ENCODE results near the gene TENM3.

DNA sequence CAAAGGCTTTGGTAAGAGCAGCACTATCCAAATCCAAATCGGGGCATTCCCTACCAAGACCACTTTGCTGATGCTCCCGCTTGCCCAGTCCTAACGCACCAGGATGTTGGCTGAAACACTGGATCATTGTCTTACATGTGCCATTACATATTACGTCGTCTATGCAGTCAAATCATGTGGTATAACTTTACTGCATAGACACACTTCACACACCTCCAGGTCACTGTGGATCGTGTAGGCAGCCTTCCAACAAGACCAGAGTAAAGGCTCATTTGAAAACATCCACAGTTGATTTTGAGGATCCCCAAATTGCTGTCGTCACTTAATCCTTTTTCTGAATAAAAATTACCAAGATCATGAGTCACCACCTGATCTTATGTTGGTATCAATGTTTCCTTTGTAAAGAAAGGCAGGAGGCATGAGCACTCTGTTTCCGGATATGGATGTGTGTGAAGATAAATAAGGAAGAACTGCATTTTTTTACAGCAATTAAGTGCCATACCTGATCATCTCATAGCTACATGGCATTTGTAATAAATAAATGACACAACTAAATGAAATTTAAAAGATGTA lies 18.5 kb downstream of the TENM3 start:
- TF ChIP-seq, protein P1, sequence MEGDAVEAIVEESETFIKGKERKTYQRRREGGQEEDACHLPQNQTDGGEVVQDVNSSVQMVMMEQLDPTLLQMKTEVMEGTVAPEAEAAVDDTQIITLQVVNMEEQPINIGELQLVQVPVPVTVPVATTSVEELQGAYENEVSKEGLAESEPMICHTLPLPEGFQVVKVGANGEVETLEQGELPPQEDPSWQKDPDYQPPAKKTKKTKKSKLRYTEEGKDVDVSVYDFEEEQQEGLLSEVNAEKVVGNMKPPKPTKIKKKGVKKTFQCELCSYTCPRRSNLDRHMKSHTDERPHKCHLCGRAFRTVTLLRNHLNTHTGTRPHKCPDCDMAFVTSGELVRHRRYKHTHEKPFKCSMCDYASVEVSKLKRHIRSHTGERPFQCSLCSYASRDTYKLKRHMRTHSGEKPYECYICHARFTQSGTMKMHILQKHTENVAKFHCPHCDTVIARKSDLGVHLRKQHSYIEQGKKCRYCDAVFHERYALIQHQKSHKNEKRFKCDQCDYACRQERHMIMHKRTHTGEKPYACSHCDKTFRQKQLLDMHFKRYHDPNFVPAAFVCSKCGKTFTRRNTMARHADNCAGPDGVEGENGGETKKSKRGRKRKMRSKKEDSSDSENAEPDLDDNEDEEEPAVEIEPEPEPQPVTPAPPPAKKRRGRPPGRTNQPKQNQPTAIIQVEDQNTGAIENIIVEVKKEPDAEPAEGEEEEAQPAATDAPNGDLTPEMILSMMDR (IDR thresholded peaks at IDR 0.05) = no peak
- TF ChIP-seq POLR2A (IDR thresholded peaks at IDR 0.05) = no peak

All from uterus (tissue), 2 donors.